HG03175 (cell line): ENCODE data around the gene FAM50B.

Source experiments
- ATAC-seq: cut with Tn5 transposase; IDR thresholded peaks from one replicate; pipeline ENCODE4 v1.9.1; 2021; ENCODE audit warnings: mild to moderate bottlenecking, moderate library complexity; ENCODE audit not compliant: unreplicated experiment

FAM50B gene

GRCh38 chr6:3871515-3871914 is 22.3 kb downstream of the FAM50B start:
- ATAC-seq: no peak

GRCh38 chr6:3871939-3872338 is 22.8 kb downstream of the FAM50B start:
- ATAC-seq: no peak

- no peak for ATAC-seq
These were observed 23.2 kb downstream of the FAM50B start for GRCh38 chr6:3872370-3872854.

- ATAC-seq: no peak
These were observed 23.9 kb downstream of the FAM50B start for GRCh38 chr6:3873051-3873450.

- ATAC-seq: no peak
These were observed 24.9 kb downstream of the FAM50B start for GRCh38 chr6:3874069-3874468.

- ATAC-seq: no peak
These were observed 26.3 kb downstream of the FAM50B start for GRCh38 chr6:3875486-3875885.

- ATAC-seq: no peak
These were observed 26.9 kb downstream of the FAM50B start for GRCh38 chr6:3876101-3876500.

GRCh38 chr6:3876866-3877265 is 27.7 kb downstream of the FAM50B start:
- no peak for ATAC-seq

GRCh38 chr6:3878048-3878666 is 29.0 kb downstream of the FAM50B start:
- no peak for ATAC-seq

GRCh38 chr6:3879194-3879952 is 30.2 kb downstream of the FAM50B start:
- ATAC-seq: no peak

- ATAC-seq: no peak
These were observed 32.7 kb downstream of the FAM50B start for GRCh38 chr6:3881711-3882421.

- no peak for ATAC-seq
These were observed 33.3 kb downstream of the FAM50B start for GRCh38 chr6:3882431-3882830.

GRCh38 chr6:3882866-3883265 is 33.7 kb downstream of the FAM50B start:
- ATAC-seq: no peak

GRCh38 chr6:3884007-3884745 is 35.0 kb downstream of the FAM50B start:
- no peak for ATAC-seq

GRCh38 chr6:3885262-3886036 is 36.3 kb downstream of the FAM50B start:
- ATAC-seq: no peak

GRCh38 chr6:3887150-3887700 is 38.1 kb downstream of the FAM50B start:
- ATAC-seq: no peak

GRCh38 chr6:3888153-3888957 is 39.2 kb downstream of the FAM50B start:
- no peak for ATAC-seq

GRCh38 chr6:3890047-3890446 is 40.9 kb downstream of the FAM50B start:
- ATAC-seq: no peak

- no peak for ATAC-seq
These were observed 42.7 kb downstream of the FAM50B start for GRCh38 chr6:3891883-3892282.
